Activated CD8-positive, alpha-beta memory T cell treated with anti-CD3 and anti-CD28 coated beads for 1 hour (primary cell): Measurements from ENCODE around the gene MYO19.
"Not testable (repeated sequence)": the region's sequence is repeated elsewhere in the genome, so short reads cannot be mapped to it uniquely, and the experiment has no call there.

Experiments
- DNase-seq, 2 donors: peaks; one replicate each; pipeline ENCODE4 v3.0.0-alpha.2; 2020; ENCODE audit warnings: low read depth in 1 of 2; ENCODE audit errors: extremely low read depth in 1 of 2

Gene MYO19

DNA sequence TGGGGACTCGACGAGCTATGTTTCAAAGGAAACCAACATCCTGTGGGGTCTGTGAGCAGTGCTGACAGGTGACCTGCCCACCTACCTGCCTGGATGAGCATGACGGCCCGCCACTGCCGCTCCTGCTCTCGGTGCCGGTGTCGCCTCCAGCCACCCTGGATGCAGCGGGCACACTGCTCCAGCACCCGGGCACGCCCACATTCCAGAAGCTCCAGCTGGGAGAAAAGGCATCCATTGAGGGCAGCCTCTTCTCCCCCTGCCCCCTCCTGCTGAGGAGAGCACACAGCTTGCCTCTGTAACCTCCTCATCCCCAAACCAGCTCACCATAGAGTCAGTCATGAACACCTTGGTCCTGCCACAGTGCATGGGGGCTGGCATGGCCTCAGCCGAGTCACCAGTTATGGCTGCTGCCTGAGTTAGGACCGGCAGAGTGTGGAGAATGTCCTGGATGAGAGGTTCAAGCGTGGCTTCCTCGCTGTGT, 33.9 kb downstream of the MYO19 start:
- DNase-seq: no peak

DNA sequence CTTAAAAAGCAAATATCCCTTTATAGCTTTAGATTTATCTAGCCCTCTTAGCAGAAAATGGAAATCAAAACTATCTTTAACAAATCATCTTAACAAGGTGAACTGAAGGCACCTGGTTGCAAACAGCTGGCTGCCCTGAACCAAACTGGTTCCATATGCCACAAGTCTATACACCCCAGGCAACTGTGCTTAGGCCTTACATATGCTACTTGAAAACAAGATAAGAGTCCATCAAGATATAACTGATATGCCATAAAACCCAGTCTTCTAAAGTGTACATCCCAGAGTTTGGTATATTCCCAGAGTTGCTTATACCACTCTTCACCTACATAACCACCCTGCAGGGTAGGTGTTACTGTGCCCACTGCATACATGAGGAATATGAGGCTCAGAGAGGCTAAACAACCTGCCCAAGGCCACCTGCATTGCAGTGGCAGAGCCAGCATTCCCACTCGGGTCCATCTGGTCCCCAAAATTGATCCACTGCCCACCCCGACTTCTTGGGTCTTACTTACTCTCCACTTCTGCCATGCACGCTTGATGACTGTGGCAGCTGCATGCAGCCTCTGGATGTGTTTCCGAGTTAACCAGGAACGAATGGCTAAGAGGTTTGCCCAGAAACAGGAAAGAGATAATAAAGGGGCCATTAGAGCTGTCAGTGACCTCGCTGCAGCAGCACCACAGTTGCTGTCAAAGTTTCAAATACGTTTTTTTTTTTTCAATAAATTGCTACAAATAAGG, 35.9 kb downstream of the MYO19 start:
- no peak for DNase-seq

DNA sequence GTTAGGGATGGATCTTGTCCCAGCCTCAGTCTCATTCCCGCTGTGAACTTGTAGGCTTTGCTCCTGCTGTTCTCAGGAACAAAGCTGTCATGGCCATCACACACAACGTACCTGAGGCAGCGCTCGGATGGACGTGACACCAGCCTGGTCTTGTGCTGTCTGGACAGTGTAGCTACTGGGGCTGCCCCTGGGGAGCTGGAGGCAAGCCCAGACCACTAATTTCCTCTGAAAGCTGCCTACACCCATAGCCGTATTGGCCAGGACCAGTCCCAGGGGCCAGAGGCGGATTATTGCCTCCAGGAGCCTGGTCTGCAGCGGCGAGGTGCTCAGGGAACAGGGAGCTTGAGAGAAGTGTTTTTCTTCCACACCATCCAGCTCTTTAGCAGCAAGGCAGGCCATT, 36.5 kb downstream of the MYO19 start:
- DNase-seq: no peak

DNA sequence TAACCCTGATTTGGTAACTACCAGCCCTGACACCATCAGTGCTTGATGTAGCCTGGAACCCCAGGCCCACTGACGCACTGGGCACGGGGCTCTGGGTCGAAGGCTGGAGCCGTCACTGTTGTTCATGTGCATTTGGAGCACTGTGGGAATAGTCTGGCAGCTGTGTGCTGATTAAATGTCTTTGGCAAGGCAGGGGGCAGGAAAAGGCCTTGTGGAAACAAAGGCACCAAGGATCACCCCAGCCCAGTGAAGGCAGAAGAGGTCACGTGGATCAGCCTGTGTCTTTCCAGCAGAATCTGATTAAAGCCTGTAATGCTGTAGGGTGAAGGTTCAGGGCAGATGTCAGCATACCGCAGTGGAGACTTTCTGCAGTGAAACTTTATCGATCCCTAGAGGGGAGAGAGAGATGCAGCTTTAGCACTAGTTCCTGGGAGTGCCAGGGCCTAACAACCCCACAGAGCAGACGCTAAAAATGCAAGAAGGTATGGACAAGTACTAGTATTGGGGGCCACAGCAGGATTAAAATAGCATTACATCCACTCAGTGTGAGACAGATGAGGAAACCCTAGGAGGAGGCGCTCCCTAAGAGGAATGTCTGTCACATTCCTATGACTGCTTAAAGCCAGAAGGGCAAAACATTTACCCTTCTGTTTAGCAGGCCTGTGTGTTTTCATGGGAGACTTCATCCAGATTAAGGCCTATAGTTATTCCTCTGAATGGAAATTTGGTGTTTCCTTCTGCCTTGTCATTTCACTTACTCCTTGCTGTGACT, 38.5 kb downstream of the MYO19 start:
- DNase-seq: no peak

DNA sequence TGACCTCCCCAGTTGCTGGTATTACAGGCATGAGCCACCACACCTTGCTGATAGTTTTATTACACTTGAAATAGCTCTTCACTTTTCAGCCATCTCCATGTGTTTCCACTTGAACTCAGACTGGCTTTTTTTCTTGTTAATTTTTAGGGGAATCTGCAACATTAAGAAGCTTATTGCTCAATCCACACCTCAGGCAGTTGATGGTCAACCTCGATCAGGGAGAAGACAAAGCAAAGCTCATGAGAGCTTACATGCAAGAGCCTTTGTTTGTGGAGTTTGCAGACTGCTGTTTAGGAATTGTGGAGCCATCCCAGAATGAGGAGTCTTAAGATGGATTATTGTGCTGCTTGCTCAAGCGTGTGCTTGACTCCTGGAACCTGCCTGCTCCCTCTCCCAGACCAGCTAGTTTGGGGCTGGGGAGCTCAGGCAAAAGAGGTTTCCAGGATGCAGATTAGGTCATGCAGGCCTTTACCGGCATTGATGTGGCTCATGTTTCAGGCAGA, 39.5 kb downstream of the MYO19 start:
- DNase-seq: no peak

DNA sequence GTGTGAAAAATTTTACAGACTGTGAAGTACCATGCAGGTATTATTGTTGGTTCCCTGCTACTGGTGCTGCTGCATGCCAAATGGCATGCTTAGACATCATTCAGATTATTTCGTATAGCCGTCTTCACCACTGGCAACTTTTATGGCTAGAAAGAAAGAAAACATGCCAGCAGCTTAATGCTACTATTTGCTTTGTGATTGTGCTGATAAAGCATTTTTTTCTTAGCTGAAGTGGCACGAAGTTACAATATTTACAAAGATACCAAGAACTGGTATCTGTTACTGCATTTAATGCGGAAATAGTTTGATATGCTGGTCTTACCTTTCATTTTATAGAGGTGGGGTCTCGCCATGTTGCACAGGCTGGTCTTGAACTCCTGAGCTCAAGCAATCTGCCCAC, 40.0 kb downstream of the MYO19 start:
- DNase-seq: no peak

DNA sequence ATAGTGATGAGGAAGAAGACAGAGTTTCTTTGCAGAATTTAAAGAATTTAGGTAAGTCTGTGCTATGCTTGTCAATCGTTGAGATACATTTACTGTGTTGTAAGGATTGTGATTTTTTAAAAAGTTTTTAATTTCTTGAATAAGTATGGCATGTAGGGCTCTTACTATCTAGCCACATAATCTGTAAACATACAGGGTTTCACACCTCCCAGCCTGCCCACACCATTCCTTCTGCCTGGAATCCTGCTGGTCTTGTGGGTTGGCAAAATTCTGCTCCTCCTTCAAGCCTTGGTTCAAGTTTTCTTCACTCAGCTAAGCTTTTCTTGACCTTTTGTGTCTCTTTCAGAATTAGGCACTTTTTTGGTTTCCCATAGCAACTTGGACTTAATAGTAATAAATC, 40.7 kb downstream of the MYO19 start:
- DNase-seq: no peak

DNA sequence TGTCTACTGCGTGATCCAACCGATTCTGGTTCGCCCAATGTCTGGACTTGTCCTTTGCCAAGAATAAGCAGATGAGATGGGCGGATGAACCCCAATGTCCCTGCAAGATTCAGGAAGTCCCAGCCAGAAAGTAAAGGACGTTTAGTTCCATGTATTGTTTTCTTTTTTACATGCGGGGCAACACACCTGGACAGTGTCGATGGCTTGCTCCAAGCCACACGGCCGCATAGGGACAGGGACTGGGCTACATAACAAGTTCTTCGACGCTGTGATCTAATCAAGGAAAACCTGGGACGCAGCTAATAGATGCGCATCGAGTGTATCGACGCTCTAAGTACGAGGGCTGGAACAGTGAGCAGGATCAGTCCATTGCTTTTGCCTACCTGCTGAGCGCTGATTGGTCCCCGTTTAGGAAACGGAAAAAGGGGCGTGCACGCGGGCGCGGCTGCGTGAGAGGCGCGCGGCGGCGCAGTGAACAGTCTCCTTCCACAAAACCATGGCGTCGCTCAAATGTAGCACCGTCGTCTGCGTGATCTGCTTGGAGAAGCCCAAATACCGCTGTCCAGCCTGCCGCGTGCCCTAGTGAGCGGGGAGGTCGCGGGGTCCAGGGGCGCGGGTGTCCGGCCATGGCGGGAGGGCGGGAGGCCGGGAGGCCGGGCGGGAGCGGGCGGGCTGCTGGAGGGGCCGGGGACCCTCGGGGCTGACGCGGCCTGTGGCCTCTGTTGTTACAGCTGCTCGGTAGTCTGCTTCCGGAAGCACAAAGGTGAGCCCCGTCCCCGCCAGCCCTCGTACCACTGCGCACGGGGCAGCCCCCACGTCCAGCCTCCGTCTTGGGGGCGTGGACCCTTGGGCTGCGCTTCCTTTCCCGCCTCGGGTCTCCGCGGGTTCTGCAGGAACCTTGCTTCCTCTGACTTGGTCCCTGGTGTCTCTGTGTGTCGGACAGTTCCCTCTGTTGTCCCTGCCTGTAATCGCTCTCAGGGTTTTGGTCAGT, 48.2 kb downstream of the MYO19 start, which contains the start of gene ZNHIT3:
Gene ZNHIT3, plus strand, starts transcription at position 478 of the 991 bp plus-strand sequence. Its CDS starts 19 bp downstream, at position 497.
- peak; percentile 60 to 83 for DNase-seq

DNA sequence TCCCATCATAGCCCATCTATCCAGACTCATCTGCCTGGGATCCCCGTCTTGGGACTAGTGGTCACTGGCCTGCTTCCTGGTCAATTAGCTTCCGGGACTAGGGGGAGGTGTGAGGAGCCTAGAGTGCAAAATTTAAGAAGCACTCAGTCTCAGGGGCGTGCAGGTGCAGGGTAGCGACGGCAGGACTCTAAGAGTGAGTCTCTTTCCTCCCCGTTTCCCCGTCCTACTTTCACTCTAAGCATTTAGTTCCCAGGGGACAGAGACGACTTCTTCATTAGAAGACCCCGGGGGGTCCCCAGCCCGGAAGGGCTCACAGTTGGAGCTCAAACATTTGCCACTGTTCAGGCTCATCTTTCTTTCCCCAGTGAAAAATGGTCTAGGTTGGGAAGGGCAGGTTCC, 48.9 kb downstream of the MYO19 start:
- DNase-seq: no peak

DNA sequence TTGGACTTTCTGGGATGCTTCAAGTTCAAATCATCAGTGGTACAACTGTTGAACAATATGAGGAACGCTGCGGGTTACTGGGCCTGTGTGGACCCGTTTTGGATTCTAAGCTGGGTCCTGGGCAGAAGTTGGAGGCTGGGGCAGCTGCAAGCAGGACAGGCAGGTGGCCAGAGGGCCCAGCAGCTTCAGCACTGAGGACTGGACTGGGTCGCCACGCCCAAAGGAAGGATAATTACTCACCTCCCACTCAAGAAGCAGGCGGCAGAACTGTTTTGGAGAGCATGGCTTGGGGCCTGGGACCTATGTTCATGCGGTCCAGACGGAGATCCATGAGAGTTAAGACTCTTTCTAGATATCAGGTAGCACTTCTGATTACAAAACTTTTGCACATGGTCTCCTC, 49.6 kb downstream of the MYO19 start:
- no peak for DNase-seq

DNA sequence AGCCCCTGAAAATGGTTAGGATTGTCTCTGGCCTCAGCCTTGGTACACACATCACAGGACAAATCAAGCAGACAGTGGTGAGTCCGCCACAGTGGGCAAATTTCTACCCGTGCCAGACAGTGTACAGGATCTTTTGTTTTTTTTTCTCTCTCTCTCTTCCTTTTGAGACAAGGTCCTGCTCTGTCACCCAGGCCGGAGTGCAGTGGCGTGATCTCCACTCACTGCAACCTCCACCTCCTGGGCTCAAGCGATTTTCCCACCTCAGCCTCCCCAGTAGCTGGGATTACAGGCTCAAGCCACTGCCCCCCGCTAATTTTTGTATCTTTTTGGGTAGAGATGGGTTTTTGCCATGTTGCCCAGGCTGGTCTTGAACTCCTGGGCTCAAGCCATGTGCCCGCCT, 50.6 kb downstream of the MYO19 start:
- DNase-seq: not testable (repeated sequence)

DNA sequence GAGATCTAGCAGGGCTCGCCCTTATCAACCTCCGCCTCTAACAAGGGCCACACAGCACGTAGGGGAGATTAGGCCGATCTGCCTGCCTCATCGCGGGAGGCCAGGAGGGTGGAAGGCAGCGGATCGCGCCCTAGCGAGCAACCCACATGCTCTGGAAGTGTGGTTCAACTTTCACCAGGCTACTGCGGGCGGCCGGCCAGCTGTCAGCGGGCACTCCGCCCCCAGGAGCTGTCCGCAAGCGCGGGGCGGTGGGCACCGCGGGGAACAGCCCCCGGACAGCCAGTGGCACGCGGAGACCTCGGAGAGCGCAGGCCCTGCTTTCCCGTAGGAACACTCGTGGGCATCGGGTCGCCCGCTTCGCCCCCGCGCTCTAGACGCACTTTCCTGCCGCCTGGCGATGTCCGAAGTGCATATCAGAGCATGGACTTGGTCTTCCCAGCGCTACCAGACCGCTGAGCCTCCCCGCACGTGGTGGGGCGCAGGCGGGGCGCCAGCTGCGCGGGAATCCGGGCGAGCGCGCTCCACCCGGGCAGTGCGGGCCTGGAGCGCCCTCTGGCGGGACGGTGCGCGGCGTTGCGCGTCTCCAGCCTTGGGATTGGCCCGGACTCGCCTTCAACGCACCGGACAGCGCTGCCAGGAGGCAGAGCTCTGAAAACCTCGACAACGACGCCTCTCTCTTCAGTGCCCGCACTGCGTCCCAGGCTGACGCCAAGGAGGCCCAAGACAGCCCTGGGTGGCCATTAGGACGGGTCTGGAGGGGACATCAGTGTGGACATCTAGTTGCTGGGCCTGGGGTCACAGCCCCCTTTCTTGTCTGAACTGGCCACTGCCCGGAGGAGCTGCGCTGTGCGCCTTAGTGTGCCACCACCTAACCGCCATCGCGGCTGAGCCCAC, 51.8 kb downstream of the MYO19 start:
- DNase-seq: peak; percentile 31 to 64

DNA sequence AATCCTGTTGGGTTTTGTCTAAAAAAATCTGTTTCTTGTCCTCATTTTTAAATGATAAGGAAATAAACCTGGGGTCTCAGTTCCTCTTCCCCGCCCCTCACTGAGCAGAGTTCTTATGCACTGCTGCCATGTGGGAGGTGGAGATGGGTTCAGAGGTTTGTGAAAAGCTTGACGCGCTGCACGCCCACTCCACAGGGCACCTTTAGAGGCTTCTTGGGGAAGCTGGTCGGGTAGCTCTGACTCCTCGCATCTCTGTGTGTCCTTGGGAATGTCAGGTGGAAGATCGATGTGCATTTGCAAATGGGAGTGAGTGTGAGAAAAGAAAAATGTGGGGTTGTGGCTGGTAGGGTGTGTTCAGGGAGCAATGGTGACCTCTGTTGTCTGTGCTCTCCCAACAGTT, 52.8 kb downstream of the MYO19 start:
- no peak for DNase-seq

DNA sequence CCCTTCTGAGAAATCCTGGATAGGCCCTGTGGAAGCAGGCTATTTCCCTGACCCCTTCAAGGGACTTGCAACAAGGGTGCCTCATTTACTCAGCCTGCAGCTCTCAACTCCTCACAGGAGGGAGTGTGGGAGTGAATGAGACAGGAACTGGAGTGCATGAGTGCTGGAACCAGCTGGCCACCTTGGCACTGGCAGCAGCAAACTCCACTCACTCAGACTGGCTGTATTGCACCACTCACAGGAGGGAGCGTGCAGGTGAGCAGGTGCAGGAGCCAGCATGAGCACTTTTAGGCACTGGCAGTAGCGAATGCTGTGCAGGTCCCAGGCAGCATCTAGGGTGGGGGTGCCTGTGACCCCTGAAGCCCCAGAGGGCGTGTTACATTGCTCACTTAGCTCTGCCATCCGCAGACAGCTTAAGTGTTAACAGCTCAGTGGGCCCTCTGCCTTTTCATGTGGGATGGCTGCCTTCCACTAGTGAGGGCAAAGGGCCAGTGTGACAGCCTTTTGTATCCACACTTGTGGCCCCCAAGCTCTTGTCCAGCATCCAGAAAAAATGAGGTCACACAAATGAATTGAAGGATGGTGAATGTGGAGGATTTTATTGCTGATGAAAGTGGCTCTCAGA, 59.2 kb downstream of the MYO19 start:
- DNase-seq: no peak

DNA sequence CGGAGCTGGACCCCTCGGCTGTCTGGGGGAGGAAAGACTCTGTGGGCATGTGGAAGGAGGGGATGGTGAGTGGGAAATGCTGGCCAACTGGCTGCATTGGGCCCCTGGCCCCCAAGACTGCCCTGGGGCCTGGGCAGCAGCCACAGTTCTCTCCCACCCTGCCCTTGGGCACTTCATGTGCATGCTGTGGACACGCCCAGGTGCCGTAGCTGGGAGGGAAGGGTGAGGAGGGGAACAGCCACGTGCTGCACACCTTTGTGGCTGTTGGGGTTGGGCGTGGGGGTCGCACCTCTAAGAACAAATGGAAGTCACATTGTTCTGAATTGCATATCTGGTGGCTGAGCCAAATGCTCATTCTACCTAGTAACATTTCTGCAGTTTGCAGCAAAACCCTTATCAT, 60.1 kb downstream of the MYO19 start:
- no peak for DNase-seq

DNA sequence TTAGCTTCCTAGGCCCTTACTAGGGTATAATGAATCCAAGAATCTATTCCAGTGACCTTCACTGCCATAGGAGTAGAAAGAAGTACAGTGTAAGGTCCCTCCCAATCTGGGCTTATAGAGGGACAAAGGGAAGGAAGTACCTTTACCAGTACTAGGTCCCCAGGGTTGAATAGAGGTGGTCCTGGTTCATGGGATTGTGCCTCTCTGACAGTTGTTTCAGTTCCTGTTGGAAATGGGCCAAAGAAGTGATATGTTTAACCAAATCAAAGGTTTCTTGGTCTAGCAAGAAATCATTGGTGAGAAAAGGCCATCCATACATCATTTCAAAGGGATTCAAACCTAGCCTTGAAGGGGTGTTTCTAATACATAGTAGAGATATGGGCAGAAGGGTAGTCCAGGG, 64.2 kb downstream of the MYO19 start:
- no peak for DNase-seq

DNA sequence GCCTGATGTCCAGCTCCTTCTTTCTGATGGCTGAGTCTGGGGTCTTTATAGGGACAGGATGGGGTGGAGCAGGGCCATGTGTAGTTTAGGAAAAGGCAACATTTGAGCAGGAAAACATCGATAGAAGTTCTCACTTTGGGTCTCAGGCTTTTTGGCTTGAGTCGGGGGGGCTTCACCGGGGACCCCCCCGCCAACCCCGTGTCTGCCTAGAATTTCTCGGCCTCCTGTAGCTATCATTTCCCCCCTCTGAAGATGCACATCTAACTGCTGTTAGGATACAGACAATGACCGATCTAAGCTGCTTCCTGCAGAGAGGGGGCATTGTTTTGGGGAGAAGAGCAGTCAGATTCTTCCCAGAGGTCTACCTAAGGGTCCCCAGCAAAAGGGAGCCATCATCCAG, 64.9 kb downstream of the MYO19 start:
- no peak for DNase-seq

DNA sequence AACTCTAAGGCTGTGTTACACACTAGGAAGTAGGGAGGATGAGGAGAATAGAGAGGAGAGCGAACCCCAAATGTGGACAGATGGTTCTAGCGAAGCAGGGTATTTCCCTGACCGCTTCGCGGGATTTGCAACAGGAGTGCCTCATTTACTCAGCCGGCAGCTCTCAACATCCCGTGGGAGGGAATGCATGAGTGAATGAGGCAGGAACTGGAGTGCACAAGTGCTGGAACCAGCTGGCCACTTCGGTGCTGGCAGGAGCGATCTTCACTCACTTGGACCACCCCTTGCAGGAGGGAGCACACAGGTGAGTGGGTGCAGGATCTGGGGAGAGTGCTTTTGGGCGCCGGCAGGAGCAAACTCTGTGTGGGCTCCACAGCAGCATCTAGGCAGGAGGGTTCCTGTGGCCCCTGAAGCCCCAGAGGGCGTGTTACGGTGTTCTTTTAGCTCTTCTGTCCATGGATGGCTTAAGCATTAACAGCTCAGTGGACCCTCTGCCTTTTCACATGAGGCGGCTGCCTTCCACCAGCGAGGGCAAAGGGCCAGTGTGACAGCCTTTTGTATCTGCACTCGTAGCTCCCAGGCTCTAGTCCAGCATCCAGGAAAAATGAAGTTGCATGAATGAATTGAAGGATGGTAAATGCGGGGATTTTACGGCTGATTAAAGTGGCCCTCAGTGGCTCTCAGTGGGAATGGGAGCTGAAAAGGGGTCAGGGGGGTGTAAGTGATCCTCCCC, 65.6 kb downstream of the MYO19 start:
- DNase-seq: no peak

DNA sequence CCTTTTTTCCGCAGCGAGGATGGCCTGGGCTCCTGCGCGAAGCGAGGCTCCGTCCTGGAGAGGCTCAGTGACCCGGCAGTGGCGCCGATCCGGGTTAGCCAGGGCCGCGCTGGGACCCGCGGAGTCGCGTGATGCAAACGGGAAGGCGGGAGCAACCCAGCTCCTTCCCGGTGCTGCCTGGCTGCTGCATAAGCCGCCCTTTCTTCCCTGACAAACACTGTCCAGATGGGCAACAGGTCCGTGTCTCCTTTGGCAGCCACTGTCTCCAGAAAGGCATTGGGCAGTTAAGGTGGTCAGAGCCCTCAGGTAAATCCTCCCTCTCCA, 69.9 kb downstream of the MYO19 start:
- DNase-seq: no peak
